HUES48 (cell line): Measurements from ENCODE around the gene FTO.

ENCODE experiments used
- H3K27ac ChIP-seq: one replicate; pipeline ENCODE4 v1.7.0; 2013; ENCODE audit warnings: low read depth, low read length, inconsistent platforms
- H3K27me3 ChIP-seq: 2 replicates; pipeline ENCODE4 v1.6.1; 2013; ENCODE audit warnings: mild to moderate bottlenecking, low read length; ENCODE audit not compliant: control insufficient read depth, insufficient read depth
- H3K36me3 ChIP-seq: 2 replicates; pipeline ENCODE4 v1.6.1; 2013; ENCODE audit warnings: low read length; ENCODE audit not compliant: control insufficient read depth, insufficient read depth
- H3K4me1 ChIP-seq: 2 replicates; pipeline ENCODE4 v1.6.1; 2013; ENCODE audit warnings: mild to moderate bottlenecking, low read length; ENCODE audit not compliant: control insufficient read depth, insufficient read depth
- H3K4me3 ChIP-seq: 2 replicates; pipeline ENCODE4 v1.5.1; 2013; ENCODE audit warnings: mild to moderate bottlenecking, low read depth, low read length
- H3K9ac ChIP-seq: 2 replicates; pipeline ENCODE4 v1.6.1; 2013; ENCODE audit warnings: mild to moderate bottlenecking, low read depth, low read length, moderate library complexity
- H3K9me3 ChIP-seq: 2 replicates; pipeline ENCODE4 v1.6.1; 2013; ENCODE audit warnings: low read length; ENCODE audit not compliant: control insufficient read depth, insufficient read depth

FTO gene

GRCh38 chr16:54163197-54163843 lies 459.4 kb downstream of the FTO start:
- no peaks in the 10 kb centered on the region for H3K9me3 ChIP-seq
- H3K9ac ChIP-seq = no peak overlapping the region
- no peaks in the 10 kb centered on the region for H3K36me3 ChIP-seq
- no peaks in the 10 kb centered on the region for H3K27me3 ChIP-seq
- no peaks in the 10 kb centered on the region for H3K4me1 ChIP-seq
- no peak overlapping the region for H3K27ac ChIP-seq
- no peak overlapping the region for H3K4me3 ChIP-seq

GRCh38 chr16:54164789-54165173 lies 460.8 kb downstream of the FTO start:
- Histone ChIP-seq H3K27me3 (no peaks in the 10 kb centered on the region), H3K4me1 (no peaks in the 10 kb centered on the region), H3K9me3 (no peaks in the 10 kb centered on the region), H3K27ac (no peak overlapping the region), H3K9ac (no peak overlapping the region), H3K36me3 (no peaks in the 10 kb centered on the region), H3K4me3 (no peak overlapping the region)

GRCh38 chr16:54165174-54165911 lies 461.4 kb downstream of the FTO start:
- no peak overlapping the region for H3K9ac ChIP-seq
- H3K36me3 ChIP-seq = no peaks in the 10 kb centered on the region
- H3K9me3 ChIP-seq = no peaks in the 10 kb centered on the region
- H3K27me3 ChIP-seq = no peaks in the 10 kb centered on the region
- no peaks in the 10 kb centered on the region for H3K4me1 ChIP-seq
- no peak overlapping the region for H3K4me3 ChIP-seq
- no peak overlapping the region for H3K27ac ChIP-seq

- Histone ChIP-seq H3K27me3 (no peaks in the 10 kb centered on the region), H3K27ac (no peak overlapping the region), H3K36me3 (no peaks in the 10 kb centered on the region), H3K4me1 (no peaks in the 10 kb centered on the region), H3K9ac (no peak overlapping the region), H3K9me3 (no peaks in the 10 kb centered on the region), H3K4me3 (no peak overlapping the region)
Observed at GRCh38 chr16:54165912-54166865, 462.2 kb downstream of the FTO start.

- H3K4me3 ChIP-seq = no peak overlapping the region
- H3K36me3 ChIP-seq = no peaks in the 10 kb centered on the region
- H3K9ac ChIP-seq = no peak overlapping the region
- no peak overlapping the region for H3K27ac ChIP-seq
- H3K27me3 ChIP-seq = no peaks in the 10 kb centered on the region
- peaks cover 18% of the 10 kb centered on the region for H3K4me1 ChIP-seq
- H3K9me3 ChIP-seq = no peaks in the 10 kb centered on the region
Observed at GRCh38 chr16:54169112-54169511, 465.2 kb downstream of the FTO start.

- H3K4me3 ChIP-seq = no peak overlapping the region
- no peaks in the 10 kb centered on the region for H3K27me3 ChIP-seq
- no peak overlapping the region for H3K9ac ChIP-seq
- H3K9me3 ChIP-seq = no peaks in the 10 kb centered on the region
- H3K36me3 ChIP-seq = no peaks in the 10 kb centered on the region
- H3K4me1 ChIP-seq = peaks cover 42% of the 10 kb centered on the region
- no peak overlapping the region for H3K27ac ChIP-seq
Observed at GRCh38 chr16:54171626-54172537, 467.9 kb downstream of the FTO start.

- Histone ChIP-seq H3K27me3 (no peaks in the 10 kb centered on the region), H3K4me1 (peaks cover 42% of the 10 kb centered on the region), H3K4me3 (no peak overlapping the region), H3K9ac (no peak overlapping the region), H3K27ac (no peak overlapping the region), H3K9me3 (no peaks in the 10 kb centered on the region), H3K36me3 (no peaks in the 10 kb centered on the region)
Observed at GRCh38 chr16:54173490-54173889, 469.5 kb downstream of the FTO start.

GRCh38 chr16:54174201-54174600 lies 470.2 kb downstream of the FTO start:
- no peak overlapping the region for H3K9ac ChIP-seq
- peaks cover 42% of the 10 kb centered on the region for H3K4me1 ChIP-seq
- no peaks in the 10 kb centered on the region for H3K9me3 ChIP-seq
- H3K36me3 ChIP-seq = no peaks in the 10 kb centered on the region
- H3K27me3 ChIP-seq = no peaks in the 10 kb centered on the region
- no peak overlapping the region for H3K4me3 ChIP-seq
- H3K27ac ChIP-seq = no peak overlapping the region

GRCh38 chr16:54174750-54175149 lies 470.8 kb downstream of the FTO start:
- Histone ChIP-seq H3K4me3 (no peak overlapping the region), H3K27me3 (no peaks in the 10 kb centered on the region), H3K9me3 (no peaks in the 10 kb centered on the region), H3K36me3 (no peaks in the 10 kb centered on the region), H3K27ac (no peak overlapping the region), H3K4me1 (peaks cover 42% of the 10 kb centered on the region), H3K9ac (no peak overlapping the region)

GRCh38 chr16:54175169-54175551 lies 471.2 kb downstream of the FTO start:
- Histone ChIP-seq H3K4me3 (no peak overlapping the region), H3K27ac (no peak overlapping the region), H3K27me3 (no peaks in the 10 kb centered on the region), H3K36me3 (no peaks in the 10 kb centered on the region), H3K4me1 (peaks cover 42% of the 10 kb centered on the region), H3K9me3 (no peaks in the 10 kb centered on the region), H3K9ac (no peak overlapping the region)
